ENCODE measurements around the gene FGGY.

- TF ChIP-seq POLR2A (IDR thresholded peaks at IDR 0.05; ENCODE audit: low read length) (no peak), GATA1 (IDR thresholded peaks at IDR 0.05; ENCODE audit: low read depth, low read length) (no peak)
Observed at GRCh38 chr1:59429656-59430055, 132.8 kb downstream of the FGGY start.
